ENCODE measurements around the gene TERB1.

GRCh38 chr16:66798161-66798560 lies 3.2 kb downstream of the TERB1 start:
- TF ChIP-seq CTCF (conservative IDR thresholded peaks at IDR 0.05; ENCODE audit: low read length) (no peak), EZH2phosphoT487 (IDR thresholded peaks at IDR 0.05; ENCODE audit: borderline replicate concordance) (no peak)

All from Loucy (cell line).